Natural killer cell (primary cell): ENCODE results near the gene MAP1LC3B2. TPM values are rescaled to one million over a fixed set of nuclear protein-coding genes. Genes with fewer than 3 reads are reported as not detected.

Experiments
- ATAC-seq, 3 donors: fragments of 150-1000 bp in 2 of 3; fragments of 200-7000 bp in 1 of 3; cut with Tn5 transposase; 1 replicate in 1 of 3; 2 replicates in 2 of 3; pipeline ENCODE4 v1.10.0; 2021; ENCODE audit warnings: mild to moderate bottlenecking in 2 of 3, moderate library complexity in 2 of 3
- DNase-seq, 2 donors: peaks; one replicate each; pipeline versions ENCODE4 v3.0.0 to v3.0.0-alpha.2; 2013 to 2021; ENCODE audit warnings: mixed read lengths in 1 of 2
- H3K27ac ChIP-seq: one replicate; pipeline ENCODE4 v1.5.1; 2013; ENCODE audit warnings: mild to moderate bottlenecking, low read length
- H3K27me3 ChIP-seq: one replicate; pipeline ENCODE4 v1.6.1; 2013; ENCODE audit warnings: low read length; ENCODE audit not compliant: control insufficient read depth, insufficient read depth
- H3K36me3 ChIP-seq: one replicate; pipeline ENCODE4 v1.6.1; 2013; ENCODE audit warnings: low read length; ENCODE audit not compliant: control insufficient read depth, insufficient read depth
- H3K4me1 ChIP-seq: one replicate; pipeline ENCODE4 v1.6.1; 2013; ENCODE audit warnings: low read length; ENCODE audit not compliant: control insufficient read depth, insufficient read depth
- H3K4me3 ChIP-seq: one replicate; pipeline ENCODE4 v1.5.1; 2013; ENCODE audit warnings: low read length
- H3K9me3 ChIP-seq: one replicate; pipeline ENCODE4 v1.6.1; 2013; ENCODE audit warnings: low read length; ENCODE audit not compliant: control insufficient read depth, insufficient read depth
- H3K27ac Mint-ChIP-seq, 2 donors: one replicate each; pipeline ENCODE4 v1.8.0; 2022; ENCODE audit warnings: mild to moderate bottlenecking in 2 of 2, mixed read lengths in 2 of 2, moderate library complexity in 1 of 2
- H3K27me3 Mint-ChIP-seq, 2 donors: one replicate each; pipeline ENCODE4 v1.8.0; 2022; ENCODE audit warnings: low read depth in 2 of 2, mixed read lengths in 2 of 2
- H3K36me3 Mint-ChIP-seq: one replicate; pipeline ENCODE4 v1.8.0; 2022; ENCODE audit warnings: mixed read lengths
- H3K4me1 Mint-ChIP-seq, 2 donors: one replicate each; pipeline ENCODE4 v1.8.0; 2022; ENCODE audit warnings: mixed read lengths in 2 of 2
- H3K4me3 Mint-ChIP-seq: one replicate; pipeline ENCODE4 v1.8.0; 2022; ENCODE audit warnings: mild to moderate bottlenecking, moderate library complexity, mixed read lengths
- H3K9me3 Mint-ChIP-seq, 2 donors: one replicate each; pipeline ENCODE4 v1.8.0; 2022; ENCODE audit warnings: mixed read lengths in 2 of 2
- CTCF ChIP-seq: fragments of 200-600 bp; IDR thresholded peaks from one replicate; pipeline ENCODE4 v1.8.0; 2022; ENCODE audit warnings: antibody characterized with exemption
- WGBS: methylation state at CpG from one replicate; pipeline ENCODE4 v1.1.7; 2013; ENCODE audit warnings: missing lambda C conversion rate; ENCODE audit not compliant: insufficient coverage; 5-methylcytosine and 5-hydroxymethylcytosine counted together
- intact Hi-C: fragments of 100-400 bp; cut with micrococcal nuclease; formaldehyde crosslinking; loops from one replicate; pipeline ENCODE4 v1.14.2; 2022
- total RNA-seq, 4 donors: library from RNA; stranded (reverse); fragments of 120-200 nt in 1 of 4; gene quantifications; one replicate each; pipeline versions ENCODE4 v1.2.3 to v1.2.4, GENCODE V29; 2013 to 2022

The MAP1LC3B2 gene
- total RNA-seq, 3 donors from 2014 or later (not counting 1 experiment from before 2014, with no cell fraction given) = 1.5 to 3.7 (median 3.3) TPM

GRCh38 chr12:116520801-116521471 is 38.2 kb upstream of the MAP1LC3B2 start:
- no peak overlapping the region for H3K4me3 ChIP-seq
- H3K27me3 Mint-ChIP-seq = peaks cover 4 to 14% of the 10 kb centered on the region in 2 donors
- H3K27me3 ChIP-seq = no peaks in the 10 kb centered on the region
- no peak for TF ChIP-seq CTCF
- no peaks in the 10 kb centered on the region for H3K4me1 Mint-ChIP-seq
- no peaks in the 10 kb centered on the region for H3K9me3 ChIP-seq
- intact Hi-C loops = no loop called here
- no peak overlapping the region for H3K27ac Mint-ChIP-seq
- H3K27ac ChIP-seq = no peak overlapping the region
- no peak overlapping the region for H3K4me3 Mint-ChIP-seq
- 67% methylated on average over 15 of the region's 15 CpGs for WGBS
- no peaks in the 10 kb centered on the region for H3K9me3 Mint-ChIP-seq
- H3K36me3 Mint-ChIP-seq = no peaks in the 10 kb centered on the region
- no peaks in the 10 kb centered on the region for H3K4me1 ChIP-seq
- DNase-seq = no peak
- ATAC-seq = peak in 1 of 3 donors; percentile 36
- no peaks in the 10 kb centered on the region for H3K36me3 ChIP-seq

GRCh38 chr12:116524311-116524710 is 34.9 kb upstream of the MAP1LC3B2 start:
- Histone ChIP-seq H3K4me3 (no peak overlapping the region), H3K36me3 (no peaks in the 10 kb centered on the region), H3K27me3 (no peaks in the 10 kb centered on the region), H3K9me3 (no peaks in the 10 kb centered on the region), H3K4me1 (no peaks in the 10 kb centered on the region), H3K27ac (no peak overlapping the region)
- 82% methylated on average over 10 of the region's 10 CpGs for WGBS
- no peaks in the 10 kb centered on the region for H3K36me3 Mint-ChIP-seq
- intact Hi-C loops = no loop called here
- H3K4me1 Mint-ChIP-seq = no peaks in the 10 kb centered on the region
- H3K27me3 Mint-ChIP-seq = peaks cover 19 to 34% of the 10 kb centered on the region in 2 donors
- ATAC-seq (no peak), DNase-seq (no peak)
- H3K27ac Mint-ChIP-seq = no peak overlapping the region
- no peak for TF ChIP-seq CTCF
- no peak overlapping the region for H3K4me3 Mint-ChIP-seq
- H3K9me3 Mint-ChIP-seq = no peaks in the 10 kb centered on the region

- TF ChIP-seq CTCF = no peak
- no peaks in the 10 kb centered on the region for H3K36me3 Mint-ChIP-seq
- Histone ChIP-seq H3K9me3 (no peaks in the 10 kb centered on the region), H3K36me3 (no peaks in the 10 kb centered on the region), H3K27me3 (no peaks in the 10 kb centered on the region), H3K27ac (no peak overlapping the region), H3K4me3 (no peak overlapping the region), H3K4me1 (no peaks in the 10 kb centered on the region)
- no peaks in the 10 kb centered on the region for H3K4me1 Mint-ChIP-seq
- no peak overlapping the region for H3K4me3 Mint-ChIP-seq
- intact Hi-C loops = no loop called here
- H3K27me3 Mint-ChIP-seq = peaks cover 19 to 37% of the 10 kb centered on the region in 2 donors
- WGBS = 95% methylated on average over 4 of the region's 4 CpGs
- no peaks in the 10 kb centered on the region for H3K9me3 Mint-ChIP-seq
- H3K27ac Mint-ChIP-seq = no peak overlapping the region
- DNase-seq = no peak
- no peak for ATAC-seq
Observed at GRCh38 chr12:116524964-116525379, 34.2 kb upstream of the MAP1LC3B2 start.
